ENCODE data around the gene KIR2DL3. TPM values are rescaled to one million over a fixed set of nuclear protein-coding genes. Genes with fewer than 3 reads are reported as not detected.

Gene KIR2DL3
- total RNA-seq, 1 donor from 2014 or later, result not detected

DNA sequence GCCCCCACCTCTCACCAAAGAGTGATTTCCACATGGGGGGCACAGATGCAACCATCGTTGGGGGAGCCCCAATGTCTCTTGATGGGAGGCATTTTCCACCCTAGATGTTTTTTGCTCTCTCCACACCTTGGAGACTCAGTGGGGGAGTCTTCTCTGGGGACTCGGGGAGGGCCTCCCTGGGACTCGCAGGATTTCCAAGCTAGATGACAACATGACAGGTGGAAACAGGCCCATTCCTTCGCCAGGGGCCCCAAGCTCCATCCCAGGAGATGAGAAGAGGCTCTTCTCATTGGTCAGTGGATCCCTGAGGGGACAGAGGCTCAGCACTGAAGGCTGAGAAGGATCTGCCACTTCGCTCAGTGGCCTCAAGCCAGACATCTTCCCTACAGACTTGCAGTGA is 52.4 kb downstream of the KIR2DL3 start:
- Histone ChIP-seq H3K36me3 (ENCODE audit: control insufficient read depth, insufficient read depth, low read length) (no peaks in the 10 kb centered on the region), H3K4me3 (ENCODE audit: low read depth, low read length) (no peak overlapping the region), H3K27me3 (ENCODE audit: control insufficient read depth, insufficient read depth, low read length) (no peaks in the 10 kb centered on the region)
- DNase-seq (ENCODE audit: low read depth) (no peak), FAIRE-seq (no peak)
- TF ChIP-seq, protein P1, sequence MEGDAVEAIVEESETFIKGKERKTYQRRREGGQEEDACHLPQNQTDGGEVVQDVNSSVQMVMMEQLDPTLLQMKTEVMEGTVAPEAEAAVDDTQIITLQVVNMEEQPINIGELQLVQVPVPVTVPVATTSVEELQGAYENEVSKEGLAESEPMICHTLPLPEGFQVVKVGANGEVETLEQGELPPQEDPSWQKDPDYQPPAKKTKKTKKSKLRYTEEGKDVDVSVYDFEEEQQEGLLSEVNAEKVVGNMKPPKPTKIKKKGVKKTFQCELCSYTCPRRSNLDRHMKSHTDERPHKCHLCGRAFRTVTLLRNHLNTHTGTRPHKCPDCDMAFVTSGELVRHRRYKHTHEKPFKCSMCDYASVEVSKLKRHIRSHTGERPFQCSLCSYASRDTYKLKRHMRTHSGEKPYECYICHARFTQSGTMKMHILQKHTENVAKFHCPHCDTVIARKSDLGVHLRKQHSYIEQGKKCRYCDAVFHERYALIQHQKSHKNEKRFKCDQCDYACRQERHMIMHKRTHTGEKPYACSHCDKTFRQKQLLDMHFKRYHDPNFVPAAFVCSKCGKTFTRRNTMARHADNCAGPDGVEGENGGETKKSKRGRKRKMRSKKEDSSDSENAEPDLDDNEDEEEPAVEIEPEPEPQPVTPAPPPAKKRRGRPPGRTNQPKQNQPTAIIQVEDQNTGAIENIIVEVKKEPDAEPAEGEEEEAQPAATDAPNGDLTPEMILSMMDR (IDR thresholded peaks at IDR 0.05; ENCODE audit: insufficient read depth, low read length, severe bottlenecking), result no peak

- FAIRE-seq (no peak), DNase-seq (ENCODE audit: low read depth) (no peak)
- Histone ChIP-seq H3K4me3 (ENCODE audit: low read depth, low read length) (no peak overlapping the region), H3K36me3 (ENCODE audit: control insufficient read depth, insufficient read depth, low read length) (no peaks in the 10 kb centered on the region), H3K27me3 (ENCODE audit: control insufficient read depth, insufficient read depth, low read length) (no peaks in the 10 kb centered on the region)
- TF ChIP-seq, protein P1 (IDR thresholded peaks at IDR 0.05; ENCODE audit: insufficient read depth, low read length, severe bottlenecking), result no peak
These were observed 53.2 kb downstream of the KIR2DL3 start for GRCh38 chr19:54791476-54791875.

DNA sequence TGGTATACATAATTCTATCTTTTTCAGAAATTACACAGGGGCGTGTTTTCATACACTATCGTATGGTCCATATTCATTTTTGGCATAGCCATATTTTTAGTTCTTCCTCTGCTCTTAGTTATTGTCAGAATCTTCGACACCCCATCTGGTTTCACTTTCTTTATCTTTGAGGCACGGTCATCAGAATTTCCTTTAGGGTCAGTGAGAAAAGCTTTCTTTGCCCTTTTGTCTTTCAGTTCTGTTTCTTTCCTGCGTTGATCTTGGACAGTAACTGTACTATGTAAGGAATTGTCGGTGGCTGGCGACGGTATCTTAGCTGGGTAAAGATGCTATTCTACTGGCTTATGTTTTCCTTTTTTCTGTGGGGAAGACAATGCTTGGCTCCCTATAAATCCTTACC is 54.5 kb downstream of the KIR2DL3 start:
- Histone ChIP-seq H3K4me3 (ENCODE audit: low read depth, low read length) (no peak overlapping the region), H3K36me3 (ENCODE audit: control insufficient read depth, insufficient read depth, low read length) (no peaks in the 10 kb centered on the region), H3K27me3 (ENCODE audit: control insufficient read depth, insufficient read depth, low read length) (no peaks in the 10 kb centered on the region)
- FAIRE-seq, result no peak
- DNase-seq (ENCODE audit: low read depth), result no peak
- TF ChIP-seq, protein P1 (IDR thresholded peaks at IDR 0.05; ENCODE audit: insufficient read depth, low read length, severe bottlenecking), result no peak

DNA sequence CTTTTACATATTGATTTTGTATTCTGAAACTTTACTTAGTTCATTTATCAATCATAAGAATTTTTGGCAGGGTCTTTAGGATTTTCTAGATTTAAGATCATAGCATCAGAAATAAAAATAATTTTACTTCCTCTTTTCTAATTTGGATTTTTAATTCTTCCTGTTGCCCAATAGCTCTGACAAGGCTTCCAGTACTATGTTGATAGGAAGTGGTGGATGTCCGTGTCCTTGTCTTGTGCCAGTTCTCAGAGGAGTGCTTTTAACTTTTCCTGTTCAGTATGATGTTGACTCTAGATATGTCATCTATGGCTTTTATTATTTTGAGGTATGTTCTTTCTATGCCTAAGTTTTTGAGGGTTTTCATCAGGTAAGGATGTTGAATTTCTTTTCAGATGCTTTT is 57.4 kb downstream of the KIR2DL3 start:
- H3K4me3 ChIP-seq (ENCODE audit: low read depth, low read length), result no peak overlapping the region
- DNase-seq (ENCODE audit: low read depth) (no peak), FAIRE-seq (no peak)
- H3K27me3 ChIP-seq (ENCODE audit: control insufficient read depth, insufficient read depth, low read length), result no peaks in the 10 kb centered on the region
- H3K36me3 ChIP-seq (ENCODE audit: control insufficient read depth, insufficient read depth, low read length), result no peaks in the 10 kb centered on the region
- TF ChIP-seq, protein P1 (IDR thresholded peaks at IDR 0.05; ENCODE audit: insufficient read depth, low read length, severe bottlenecking), result no peak

Other genes starting within 250 kb of the KIR2DL3 start
- not detected in 2 replicates for gene LAIR2, start 235.7 kb upstream of the KIR2DL3 start, total RNA-seq
- not detected in 2 replicates for gene LILRA2, start 164.7 kb upstream of the KIR2DL3 start, total RNA-seq
- gene LILRA1, start 144.9 kb upstream of the KIR2DL3 start, total RNA-seq, result not detected in 2 replicates
- not detected in 2 replicates for gene LILRB1, start 108.0 kb upstream of the KIR2DL3 start, total RNA-seq
- gene LILRB4, start 75.5 kb upstream of the KIR2DL3 start, total RNA-seq, result not detected in 2 replicates
- not detected in 2 replicates for gene KIR3DL3, start 14.1 kb upstream of the KIR2DL3 start, total RNA-seq
- not detected in 2 replicates for gene KIR2DL1, start 31.3 kb downstream of the KIR2DL3 start, total RNA-seq
- not detected in 2 replicates for gene KIR2DL4, start 65.1 kb downstream of the KIR2DL3 start, total RNA-seq
- gene KIR3DL1, start 78.0 kb downstream of the KIR2DL3 start, total RNA-seq, result not detected in 2 replicates
- not detected in 2 replicates for gene KIR2DS4, start 94.2 kb downstream of the KIR2DL3 start, total RNA-seq
- gene KIR3DL2, start 111.9 kb downstream of the KIR2DL3 start, total RNA-seq, result not detected in 2 replicates
- gene FCAR, start 135.7 kb downstream of the KIR2DL3 start, total RNA-seq, result not detected in 2 replicates
- gene NCR1, start 167.6 kb downstream of the KIR2DL3 start, total RNA-seq, result not detected in 2 replicates
- gene NLRP7, start 209.0 kb downstream of the KIR2DL3 start, total RNA-seq, result 0.13 TPM in 1 of 2 replicates, not detected in the other
- gene NLRP2, start 227.9 kb downstream of the KIR2DL3 start, total RNA-seq, result 9.0 and 36.7 TPM in 2 replicates

Measured in bronchial epithelial cell (primary cell).